ENCODE results near the gene PAPPA2. TPM values are rescaled to one million over a fixed set of nuclear protein-coding genes. Genes with fewer than 3 reads are reported as not detected.

Gene PAPPA2
- total and polyA plus RNA-seq, 9 of the 15 experiments (the other 6 are each of a cell fraction or from before 2014, with no cell fraction given), result 0.01 to 0.15 (median 0.05) TPM; not detected in 2

DNA sequence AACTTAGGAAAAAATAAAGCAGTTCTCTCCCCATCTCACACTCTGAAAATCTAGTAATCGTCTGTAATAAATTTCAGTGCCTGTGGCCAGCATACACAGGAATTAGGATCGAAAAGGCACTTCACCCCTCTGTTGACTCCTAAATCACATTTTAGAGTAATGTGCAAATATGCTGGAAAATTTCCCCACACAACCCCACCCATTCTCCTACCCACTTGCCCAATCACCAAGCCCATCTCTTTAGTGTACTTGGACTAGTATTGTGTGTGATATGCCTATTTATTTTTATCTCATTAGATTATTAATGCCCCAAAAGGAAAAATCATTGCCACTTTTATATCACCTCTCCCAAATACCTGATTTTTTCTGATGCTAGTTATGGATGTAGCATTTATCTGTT, 378.3 kb downstream of the PAPPA2 start:
- POLR2A ChIA-PET, result interaction anchor here (0.6 kb wide), 1 partner anchor 1185 kb away, joined by 3 read pairs; no protein-coding TSS in a partner anchor
- Histone ChIP-seq H3K27me3 (ENCODE audit: control insufficient read depth in 2 of 2, insufficient read depth in 2 of 2, low read length in 2 of 2) (peaks cover 4 to 6% of the 10 kb centered on the region in 2 experiments; a peak in 3 of 5 replicates), H3K9me1 (ENCODE audit: control insufficient read depth, insufficient read depth, low read length) (no peaks in the 10 kb centered on the region), H3K79me2 (ENCODE audit: control insufficient read depth, insufficient read depth, low read length) (no peaks in the 10 kb centered on the region), H3K4me3 (no peak overlapping the region), H4K20me1 (replicated peaks; ENCODE audit: control insufficient read depth, insufficient read depth, low read length) (no peaks in the 10 kb centered on the region), H3K9me3 (replicated peaks; ENCODE audit: control insufficient read depth, insufficient read depth, low read depth, low read length) (no peaks in the 10 kb centered on the region), H2AFZ (ENCODE audit: low read depth, low read length) (no peak overlapping the region), H3K27ac (ENCODE audit: extremely low read depth, low read depth, low read length) (no peak overlapping the region), H3K4me1 (replicated peaks in 1 of 2; ENCODE audit: control insufficient read depth in 2 of 2, insufficient read depth in 2 of 2, low read length in 2 of 2) (no peaks in the 10 kb centered on the region; a peak in 3 of 5 replicates), H3K9ac (ENCODE audit: insufficient read depth in 1 of 2, low read depth in 2 of 2, low read length in 2 of 2) (no peak overlapping the region), H3K36me3 (ENCODE audit: control insufficient read depth, insufficient read depth, low read length) (no peaks in the 10 kb centered on the region), H3K4me2 (ENCODE audit: insufficient read depth, low read length) (no peak overlapping the region)
- intact Hi-C loops (cut with micrococcal nuclease), result loop anchor here (5.0 kb wide), 2 partner anchors 149 to 1464 kb away; no protein-coding TSS in a partner anchor
- CTCF ChIA-PET (ENCODE audit: low intra/inter-chr PET ratio), result no interaction called here
- no peak for FAIRE-seq
- no TSS peak for BruUV-seq (replicated peaks)
- ATAC-seq, result no peak
- TF ChIP-seq, protein P1, sequence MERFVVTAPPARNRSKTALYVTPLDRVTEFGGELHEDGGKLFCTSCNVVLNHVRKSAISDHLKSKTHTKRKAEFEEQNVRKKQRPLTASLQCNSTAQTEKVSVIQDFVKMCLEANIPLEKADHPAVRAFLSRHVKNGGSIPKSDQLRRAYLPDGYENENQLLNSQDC (CRISPR knock-in tag; IDR thresholded peaks at IDR 0.05), result no peak
- TF ChIP-seq POU5F1 (IDR thresholded peaks at IDR 0.05; ENCODE audit: borderline replicate concordance, low read depth, low read length, partially characterized antibody) (no peak), YY1 (IDR thresholded peaks at IDR 0.05; ENCODE audit: borderline replicate concordance in 1 of 3, control insufficient read depth in 1 of 3, extremely low read depth in 1 of 3, insufficient read depth in 3 of 3, insufficient read length in 1 of 3, insufficient replicate concordance in 2 of 3, low read depth in 1 of 3, low read length in 2 of 3) (no peak), SIN3B (IDR thresholded peaks at IDR 0.05; ENCODE audit: low read depth) (no peak), ZNF696 (CRISPR knock-in tag; conservative IDR thresholded peaks at IDR 0.05) (no peak), ZNF408 (CRISPR knock-in tag; IDR thresholded peaks at IDR 0.05; ENCODE audit: low read depth) (no peak), ZNF384 (IDR thresholded peaks at IDR 0.05; ENCODE audit: low read depth, low read length) (no peak), ZNF274 (IDR thresholded peaks at IDR 0.05; ENCODE audit: borderline replicate concordance, low read depth, low read length) (no peak), ZNF140 (CRISPR knock-in tag; IDR thresholded peaks at IDR 0.05) (no peak), PHB2 (IDR thresholded peaks at IDR 0.05; ENCODE audit: low read depth) (no peak), KDM5B (IDR thresholded peaks at IDR 0.05; ENCODE audit: insufficient replicate concordance, low read depth, low read length) (no peak), SRSF1 (IDR thresholded peaks at IDR 0.05; ENCODE audit: low read depth, low read length) (no peak), HDAC2 (IDR thresholded peaks at IDR 0.05) (no peak), NFRKB (IDR thresholded peaks at IDR 0.05; ENCODE audit: low read depth) (no peak), MEF2A (IDR thresholded peaks at IDR 0.05; ENCODE audit: control insufficient read depth, low read depth, low read length) (no peak)
- TF ChIP-seq, protein P2, sequence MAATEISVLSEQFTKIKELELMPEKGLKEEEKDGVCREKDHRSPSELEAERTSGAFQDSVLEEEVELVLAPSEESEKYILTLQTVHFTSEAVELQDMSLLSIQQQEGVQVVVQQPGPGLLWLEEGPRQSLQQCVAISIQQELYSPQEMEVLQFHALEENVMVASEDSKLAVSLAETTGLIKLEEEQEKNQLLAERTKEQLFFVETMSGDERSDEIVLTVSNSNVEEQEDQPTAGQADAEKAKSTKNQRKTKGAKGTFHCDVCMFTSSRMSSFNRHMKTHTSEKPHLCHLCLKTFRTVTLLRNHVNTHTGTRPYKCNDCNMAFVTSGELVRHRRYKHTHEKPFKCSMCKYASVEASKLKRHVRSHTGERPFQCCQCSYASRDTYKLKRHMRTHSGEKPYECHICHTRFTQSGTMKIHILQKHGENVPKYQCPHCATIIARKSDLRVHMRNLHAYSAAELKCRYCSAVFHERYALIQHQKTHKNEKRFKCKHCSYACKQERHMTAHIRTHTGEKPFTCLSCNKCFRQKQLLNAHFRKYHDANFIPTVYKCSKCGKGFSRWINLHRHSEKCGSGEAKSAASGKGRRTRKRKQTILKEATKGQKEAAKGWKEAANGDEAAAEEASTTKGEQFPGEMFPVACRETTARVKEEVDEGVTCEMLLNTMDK (IDR thresholded peaks at IDR 0.05; ENCODE audit: borderline replicate concordance, insufficient read depth, low read depth, low read length, poor library complexity, severe bottlenecking), result no peak
- TF ChIP-seq, protein P3, sequence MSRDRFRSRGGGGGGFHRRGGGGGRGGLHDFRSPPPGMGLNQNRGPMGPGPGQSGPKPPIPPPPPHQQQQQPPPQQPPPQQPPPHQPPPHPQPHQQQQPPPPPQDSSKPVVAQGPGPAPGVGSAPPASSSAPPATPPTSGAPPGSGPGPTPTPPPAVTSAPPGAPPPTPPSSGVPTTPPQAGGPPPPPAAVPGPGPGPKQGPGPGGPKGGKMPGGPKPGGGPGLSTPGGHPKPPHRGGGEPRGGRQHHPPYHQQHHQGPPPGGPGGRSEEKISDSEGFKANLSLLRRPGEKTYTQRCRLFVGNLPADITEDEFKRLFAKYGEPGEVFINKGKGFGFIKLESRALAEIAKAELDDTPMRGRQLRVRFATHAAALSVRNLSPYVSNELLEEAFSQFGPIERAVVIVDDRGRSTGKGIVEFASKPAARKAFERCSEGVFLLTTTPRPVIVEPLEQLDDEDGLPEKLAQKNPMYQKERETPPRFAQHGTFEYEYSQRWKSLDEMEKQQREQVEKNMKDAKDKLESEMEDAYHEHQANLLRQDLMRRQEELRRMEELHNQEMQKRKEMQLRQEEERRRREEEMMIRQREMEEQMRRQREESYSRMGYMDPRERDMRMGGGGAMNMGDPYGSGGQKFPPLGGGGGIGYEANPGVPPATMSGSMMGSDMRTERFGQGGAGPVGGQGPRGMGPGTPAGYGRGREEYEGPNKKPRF (IDR thresholded peaks at IDR 0.05; ENCODE audit: low read depth, low read length), result no peak
- in situ Hi-C loops (cut with MboI), result loop anchor here (10.0 kb wide), 1 partner anchor 466 kb away; no protein-coding TSS in a partner anchor
- WGBS (ENCODE audit: insufficient coverage, low coverage, missing lambda C conversion rate), result 3% methylated on average over 2 of the region's 2 CpGs
- DNase-seq (ENCODE audit: extremely low read depth in 1 of 4, low spot score in 3 of 4), result no peak
